Measurements from ENCODE around the gene AFAP1. TPM values are rescaled to one million over a fixed set of nuclear protein-coding genes. Genes with fewer than 3 reads are reported as not detected.

Gene AFAP1
- total RNA-seq, 2 experiments from 2014 or later: not detected

GRCh38 chr4:7924570-7924969 lies 15.1 kb downstream of the AFAP1 start:
- ChIA-PET POLR2A (no interaction called here), CTCF (ENCODE audit: unreplicated experiment) (no interaction called here)
- Histone ChIP-seq H4K20me1 (ENCODE audit: insufficient read depth, low read length) (no peaks in the 10 kb centered on the region), H3K79me2 (ENCODE audit: insufficient read depth, low read depth, low read length) (no peaks in the 10 kb centered on the region), H3K4me2 (ENCODE audit: low read length) (no peak overlapping the region), H3K4me1 (ENCODE audit: insufficient read depth, low read length, poor library complexity, severe bottlenecking) (no peaks in the 10 kb centered on the region), H3K4me3 (ENCODE audit: low read depth, low read length, poor library complexity, severe bottlenecking) (no peak overlapping the region), H3K36me3 (ENCODE audit: insufficient read depth, low read length) (no peaks in the 10 kb centered on the region), H3K27ac (ENCODE audit: low read depth, low read length, poor library complexity, severe bottlenecking) (no peak overlapping the region), H3K9me3 (ENCODE audit: low read length) (no peaks in the 10 kb centered on the region), H3K9me2 (ENCODE audit: insufficient read depth, low read length) (no peaks in the 10 kb centered on the region), H2AFZ (ENCODE audit: low read length) (no peak overlapping the region)
- DNase-seq (ENCODE audit: low spot score): no peak
- TF ChIP-seq CTCF (conservative IDR thresholded peaks at IDR 0.05; ENCODE audit: low read length) (no peak), EZH2phosphoT487 (IDR thresholded peaks at IDR 0.05; ENCODE audit: borderline replicate concordance, low read depth, low read length) (no peak)
- intact Hi-C loops (cut with micrococcal nuclease; ENCODE audit: unreplicated experiment): no loop called here
- BruUV-seq (replicated peaks): no TSS peak

GRCh38 chr4:7924163-7924562 lies 15.5 kb downstream of the AFAP1 start:
- H3K4me1 ChIP-seq (ENCODE audit: insufficient read depth, low read length, poor library complexity, severe bottlenecking): no peaks in the 10 kb centered on the region
- POLR2A ChIA-PET: interaction anchor here (0.5 kb wide), 1 partner anchor 1085 kb away, joined by 6 read pairs; no protein-coding TSS in a partner anchor
- no TSS peak for BruUV-seq (replicated peaks)
- CTCF ChIA-PET (ENCODE audit: unreplicated experiment): no interaction called here
- DNase-seq (ENCODE audit: low spot score): no peak
- no peaks in the 10 kb centered on the region for H3K36me3 ChIP-seq (ENCODE audit: insufficient read depth, low read length)
- no peaks in the 10 kb centered on the region for H4K20me1 ChIP-seq (ENCODE audit: insufficient read depth, low read length)
- no peaks in the 10 kb centered on the region for H3K79me2 ChIP-seq (ENCODE audit: insufficient read depth, low read depth, low read length)
- no peaks in the 10 kb centered on the region for H3K9me3 ChIP-seq (ENCODE audit: low read length)
- no peak overlapping the region for H3K4me3 ChIP-seq (ENCODE audit: low read depth, low read length, poor library complexity, severe bottlenecking)
- no peaks in the 10 kb centered on the region for H3K9me2 ChIP-seq (ENCODE audit: insufficient read depth, low read length)
- no peak overlapping the region for H3K27ac ChIP-seq (ENCODE audit: low read depth, low read length, poor library complexity, severe bottlenecking)
- no peak for TF ChIP-seq EZH2phosphoT487 (IDR thresholded peaks at IDR 0.05; ENCODE audit: borderline replicate concordance, low read depth, low read length)
- TF ChIP-seq CTCF (conservative IDR thresholded peaks at IDR 0.05; ENCODE audit: low read length): no peak
- intact Hi-C loops (cut with micrococcal nuclease; ENCODE audit: unreplicated experiment): no loop called here
- no peak overlapping the region for H2AFZ ChIP-seq (ENCODE audit: low read length)
- no peak overlapping the region for H3K4me2 ChIP-seq (ENCODE audit: low read length)

GRCh38 chr4:7922466-7922865 lies 17.2 kb downstream of the AFAP1 start:
- no peaks in the 10 kb centered on the region for H3K36me3 ChIP-seq (ENCODE audit: insufficient read depth, low read length)
- H3K9me3 ChIP-seq (ENCODE audit: low read length): no peaks in the 10 kb centered on the region
- intact Hi-C loops (cut with micrococcal nuclease; ENCODE audit: unreplicated experiment): no loop called here
- CTCF ChIA-PET (ENCODE audit: unreplicated experiment): no interaction called here
- H2AFZ ChIP-seq (ENCODE audit: low read length): no peak overlapping the region
- H3K4me1 ChIP-seq (ENCODE audit: insufficient read depth, low read length, poor library complexity, severe bottlenecking): no peaks in the 10 kb centered on the region
- no peaks in the 10 kb centered on the region for H4K20me1 ChIP-seq (ENCODE audit: insufficient read depth, low read length)
- DNase-seq (ENCODE audit: low spot score): no peak
- TF ChIP-seq EZH2phosphoT487 (IDR thresholded peaks at IDR 0.05; ENCODE audit: borderline replicate concordance, low read depth, low read length) (no peak), CTCF (conservative IDR thresholded peaks at IDR 0.05; ENCODE audit: low read length) (no peak)
- no peak overlapping the region for H3K27ac ChIP-seq (ENCODE audit: low read depth, low read length, poor library complexity, severe bottlenecking)
- POLR2A ChIA-PET: no interaction called here
- H3K79me2 ChIP-seq (ENCODE audit: insufficient read depth, low read depth, low read length): no peaks in the 10 kb centered on the region
- no TSS peak for BruUV-seq (replicated peaks)
- H3K4me2 ChIP-seq (ENCODE audit: low read length): no peak overlapping the region
- no peaks in the 10 kb centered on the region for H3K9me2 ChIP-seq (ENCODE audit: insufficient read depth, low read length)
- no peak overlapping the region for H3K4me3 ChIP-seq (ENCODE audit: low read depth, low read length, poor library complexity, severe bottlenecking)
